NCI-H774 (cell line): ENCODE measurements around the gene CFLAR.

Experiments
- DNase-seq: peaks from one replicate; lab custom pipeline; 2025; lab: John Stamatoyannopoulos, UW

CFLAR gene

DNA sequence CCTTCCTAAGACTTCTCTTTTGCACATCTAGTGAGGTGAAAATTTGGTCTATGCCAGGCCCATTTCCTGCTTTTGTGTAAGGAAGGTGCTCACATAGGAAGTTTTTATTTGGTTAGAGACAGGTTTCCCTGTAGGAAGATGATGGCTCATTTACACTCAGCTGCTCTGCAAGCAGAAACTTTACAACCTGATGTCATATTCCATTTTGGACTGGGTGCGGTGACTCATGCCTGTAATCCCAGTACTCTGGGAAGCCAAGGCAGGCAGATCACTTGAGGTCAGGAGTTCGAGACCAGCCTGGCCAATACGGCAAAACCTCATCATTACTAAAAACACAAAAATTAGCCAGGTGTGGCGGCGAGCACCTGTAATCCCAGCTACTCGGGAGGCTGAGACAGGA lies 102.8 kb downstream of the CFLAR start:
- DNase-seq, result no peak

DNA sequence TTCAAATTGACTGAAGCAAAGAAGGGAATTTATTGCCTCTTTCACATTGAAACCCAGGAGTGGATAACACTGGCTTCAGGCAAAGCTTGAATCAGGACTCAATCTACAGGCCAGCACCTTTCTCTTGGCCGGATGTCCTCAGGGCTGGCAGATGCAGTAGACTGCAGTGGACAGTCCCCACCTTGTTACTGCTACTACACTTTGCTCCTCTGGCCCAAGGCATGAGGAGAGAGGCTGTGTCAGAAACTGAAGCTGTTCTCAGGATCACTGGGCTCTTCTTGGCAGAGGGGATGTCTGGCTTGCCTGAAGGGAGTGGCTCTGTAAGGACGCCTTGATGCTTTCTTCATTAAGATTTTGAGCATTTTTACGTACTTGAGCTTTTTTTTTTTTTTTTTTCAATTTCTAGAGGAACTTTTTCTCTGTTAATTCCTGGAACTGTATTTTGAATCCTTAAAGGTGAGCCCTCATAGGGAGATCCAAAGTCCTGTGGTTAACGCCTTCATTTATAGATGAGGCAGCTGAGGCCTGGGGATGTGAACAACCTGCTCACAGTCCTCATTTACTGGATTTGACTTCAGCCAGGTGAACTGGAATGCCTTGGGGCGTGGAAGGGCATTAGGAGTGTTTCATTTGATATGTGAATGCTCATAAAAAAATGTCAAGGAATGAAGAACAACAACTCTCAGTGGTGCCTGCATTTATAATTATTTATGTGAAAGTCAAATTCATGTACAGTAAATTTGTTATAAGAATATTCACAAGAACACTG lies 103.5 kb downstream of the CFLAR start:
- no peak for DNase-seq

DNA sequence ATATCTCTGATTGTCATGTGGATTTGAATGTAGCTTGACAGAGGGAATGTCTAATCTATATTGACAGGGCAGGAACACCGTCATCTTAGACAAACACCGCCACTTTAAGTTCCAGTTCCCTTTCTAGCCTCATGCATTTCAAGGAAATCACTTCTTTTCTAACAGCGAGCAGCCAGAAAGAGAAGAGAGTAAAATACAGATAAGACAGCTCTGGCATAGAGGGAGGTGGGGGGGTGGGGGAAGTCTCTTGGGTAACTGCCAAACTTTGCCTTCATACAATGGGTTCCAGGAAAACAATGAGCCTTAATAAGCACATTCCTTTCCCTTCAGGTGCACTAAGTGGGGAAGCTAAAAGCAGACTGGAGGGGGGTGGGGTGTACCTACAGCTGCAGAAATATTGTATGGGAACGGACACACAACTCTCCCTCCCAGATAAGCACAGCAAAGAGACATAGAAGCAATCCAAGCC lies 104.2 kb downstream of the CFLAR start:
- DNase-seq, result no peak

DNA sequence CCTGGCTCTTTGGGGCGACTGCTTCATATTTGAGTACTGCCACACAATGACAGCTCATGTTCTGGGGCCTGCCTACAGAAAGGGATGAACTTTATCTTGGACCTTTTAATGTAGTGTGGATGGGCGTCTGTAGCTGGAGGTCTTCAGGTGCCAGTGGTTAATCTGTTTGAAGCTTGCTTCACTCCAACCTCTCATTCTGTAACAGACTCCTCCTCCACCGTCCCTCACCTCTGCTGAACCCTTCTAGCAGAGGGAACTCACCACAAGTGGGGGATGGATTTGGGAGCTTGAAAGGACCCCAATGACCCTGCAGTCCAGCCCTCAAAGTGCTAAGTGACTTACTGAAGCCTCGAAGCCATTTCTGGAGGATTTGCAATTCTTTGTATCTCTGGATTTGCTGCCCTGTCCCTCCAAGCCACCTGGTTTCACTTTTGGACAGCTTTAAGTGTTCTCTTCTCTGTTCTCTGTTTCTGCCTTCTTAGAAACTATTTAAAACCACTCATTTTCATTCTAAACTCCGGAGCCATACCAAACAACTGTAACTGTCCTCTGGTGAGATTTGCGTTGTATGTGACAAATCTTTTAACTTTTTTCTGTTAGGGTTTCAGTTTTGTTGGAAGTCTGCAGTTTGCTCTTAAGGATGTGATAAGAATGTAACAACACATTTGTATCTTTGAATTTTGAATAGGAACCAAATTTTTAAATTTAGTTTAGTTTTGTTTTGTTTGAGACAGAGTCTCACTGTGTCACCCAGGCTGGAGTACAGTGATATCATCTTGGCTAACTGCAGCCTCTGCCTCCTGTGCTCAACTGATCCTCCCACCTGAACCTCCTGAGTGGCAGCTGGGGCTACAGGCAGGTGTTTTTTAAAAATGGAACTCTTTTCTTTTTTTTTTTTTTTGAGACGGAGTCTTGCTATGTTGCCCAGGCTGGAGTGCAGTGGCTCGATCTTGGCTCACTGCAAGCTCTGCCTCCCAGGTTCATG lies 107.4 kb downstream of the CFLAR start:
- DNase-seq, result no peak
